HCT116 (cell line): ENCODE results near the gene COL9A2. TPM values are rescaled to one million over a fixed set of nuclear protein-coding genes. Genes with fewer than 3 reads are reported as not detected.
A peak's percentile ranks its signal among the peaks of the same experiment; 100 is the strongest.

Experiments used
- ATAC-seq: fragments of 200-7000 bp; cut with Tn5 transposase; 2 replicates; pipeline ENCODE4 v1.9.1; 2020; ENCODE audit warnings: mild to moderate bottlenecking, moderate library complexity
- BruUV-seq: library from RNA; stranded (reverse); fragments of 400-500 nt; replicated peaks from 2 replicates; lab custom pipeline; 2021; lab: Mats Ljungman, UMichigan
- CTCF ChIA-PET: fragments of 300-600 bp; sonication (Branson Sonifier 250); formaldehyde crosslinking; loops from one replicate; lab custom pipeline; 2021; ENCODE audit warnings: antibody characterized with exemption; lab: Charles Lee
- POLR2A ChIA-PET: fragments of 300-600, 350-600 bp; sonication (Branson Sonifier 250); formaldehyde crosslinking; loops from one replicate; lab custom pipeline; 2021; ENCODE audit warnings: antibody characterized with exemption; lab: Charles Lee
- RAD21 ChIA-PET, 2 experiments: fragments of 300-600 bp; sonication (Branson Sonifier 250); formaldehyde crosslinking; loops; one replicate each; lab custom pipeline; 2023; ENCODE audit warnings: low total read pairs in 2 of 2; ENCODE audit not compliant: uncharacterized antibody in 2 of 2, unreplicated experiment in 2 of 2, low non-redundant PET in 1 of 2; lab: Charles Lee
- DNase-seq: peaks from one replicate; pipeline ENCODE4 v3.0.0-alpha.2; 2010; ENCODE audit warnings: low read depth, low spot score
- H2AFZ ChIP-seq: fragments of 200-600 bp; shearing (Covaris generic), sonication (generic); 2 replicates; pipeline ENCODE4 v1.6.1; 2017; ENCODE audit warnings: low read depth, mixed run types, mixed read lengths, antibody characterized with exemption, low read length; ENCODE audit not compliant: poor library complexity, severe bottlenecking
- H3K27ac ChIP-seq: 2 replicates; pipeline ENCODE4 v1.5.1; 2012; ENCODE audit warnings: low read depth, low read length
- H3K27me3 ChIP-seq: fragments of 200-600 bp; sonication (generic); 2 replicates; pipeline ENCODE4 v1.6.1; 2016; ENCODE audit warnings: mixed run types, low read length, mixed read lengths; ENCODE audit not compliant: insufficient read depth
- H3K36me3 ChIP-seq, 2 experiments: fragments of 200-500 bp in 1 of 2; fragments of 200-600 bp in 1 of 2; sonication (Bioruptor generic) in 1 of 2; sonication (generic) in 1 of 2; 2 replicates each; pipeline versions ENCODE4 v1.5.1 to v1.6.1; 2014 to 2016; ENCODE audit warnings: low read length in 2 of 2, inconsistent platforms in 1 of 2, mixed read lengths in 1 of 2, mixed run types in 1 of 2; ENCODE audit not compliant: insufficient read depth in 2 of 2, control insufficient read depth in 1 of 2
- H3K4me1 ChIP-seq, 2 experiments: fragments of 200-600 bp in 1 of 2; sonication (generic) in 1 of 2; 2 replicates each; pipeline versions ENCODE4 v1.5.1 to v1.6.1; 2012 to 2017; ENCODE audit warnings: low read length in 2 of 2, inconsistent platforms in 1 of 2, mild to moderate bottlenecking in 1 of 2, mixed read lengths in 1 of 2, mixed run types in 1 of 2, moderate library complexity in 1 of 2; ENCODE audit not compliant: insufficient read depth in 2 of 2, control insufficient read depth in 1 of 2
- H3K4me2 ChIP-seq: fragments of 200-600 bp; sonication (generic); 2 replicates; pipeline ENCODE4 v1.6.1; 2017; ENCODE audit warnings: mixed run types, low read length, mixed read lengths
- H3K4me3 ChIP-seq, 2 experiments: fragments of 200-600 bp in 1 of 2; sonication (generic) in 1 of 2; replicated peaks in 1 of 2; 2 replicates each; pipeline ENCODE4 v1.5.1; 2011 to 2016; ENCODE audit warnings: low read length in 2 of 2, control low read depth in 1 of 2, low read depth in 1 of 2, mild to moderate bottlenecking in 1 of 2, mixed read lengths in 1 of 2, mixed run types in 1 of 2
- H3K79me2 ChIP-seq: fragments of 200-600 bp; sonication (generic); 2 replicates; pipeline ENCODE4 v1.6.1; 2017; ENCODE audit warnings: mild to moderate bottlenecking, mixed run types, low read length, moderate library complexity, mixed read lengths; ENCODE audit not compliant: insufficient read depth
- H3K9ac ChIP-seq: fragments of 200-600 bp; sonication (generic); 2 replicates; pipeline ENCODE4 v1.6.1; 2016; ENCODE audit warnings: low read length, mixed read lengths
- H3K9me2 ChIP-seq: fragments of 200-600 bp; sonication (generic), shearing (Covaris generic); 2 replicates; pipeline ENCODE4 v1.6.1; 2017; ENCODE audit warnings: mixed run types, mild to moderate bottlenecking, moderate library complexity; ENCODE audit not compliant: insufficient read depth
- H3K9me3 ChIP-seq, 2 experiments: fragments of 200-500 bp in 1 of 2; fragments of 200-600 bp in 1 of 2; sonication (Bioruptor generic) in 1 of 2; sonication (generic) in 1 of 2; 2 replicates each; pipeline ENCODE4 v1.6.1; 2014 to 2017; ENCODE audit warnings: low read length in 2 of 2, mixed read lengths in 2 of 2, inconsistent platforms in 1 of 2, low read depth in 1 of 2, mild to moderate bottlenecking in 1 of 2, mixed run types in 1 of 2, moderate library complexity in 1 of 2; ENCODE audit not compliant: control insufficient read depth in 1 of 2, insufficient read depth in 1 of 2
- H4K20me1 ChIP-seq: fragments of 200-600 bp; sonication (generic), shearing (Covaris generic); 2 replicates; pipeline ENCODE4 v1.6.1; 2017; ENCODE audit warnings: mixed run types, mild to moderate bottlenecking, moderate library complexity; ENCODE audit not compliant: insufficient read depth
- CBX3 ChIP-seq: IDR thresholded peaks from 2 replicates; pipeline ENCODE4 v1.6.1; 2012; ENCODE audit warnings: low read depth
- CEBPB ChIP-seq: IDR thresholded peaks from 2 replicates; pipeline ENCODE4 v1.6.1; 2012; ENCODE audit warnings: low read depth
- EGR1 ChIP-seq: IDR thresholded peaks from 2 replicates; pipeline ENCODE4 v1.6.1; 2012; ENCODE audit warnings: low read depth
- ELF1 ChIP-seq: IDR thresholded peaks from 2 replicates; pipeline ENCODE4 v1.6.1; 2012; ENCODE audit warnings: low read depth, borderline replicate concordance
- FOSL1 ChIP-seq: IDR thresholded peaks from 2 replicates; pipeline ENCODE4 v1.6.1; 2012; ENCODE audit warnings: low read depth
- JUND ChIP-seq: IDR thresholded peaks from 2 replicates; pipeline ENCODE4 v1.6.1; 2012
- POLR2AphosphoS5 ChIP-seq: IDR thresholded peaks from 2 replicates; pipeline ENCODE4 v1.6.1; 2011; ENCODE audit warnings: mild to moderate bottlenecking, low read depth, low read length, moderate library complexity
- RAD21 ChIP-seq: IDR thresholded peaks from 2 replicates; pipeline ENCODE4 v1.6.1; 2012; ENCODE audit warnings: low read depth, mild to moderate bottlenecking
- SIN3A ChIP-seq: IDR thresholded peaks from 2 replicates; pipeline ENCODE4 v1.6.1; 2012; ENCODE audit warnings: low read depth
- SRF ChIP-seq: IDR thresholded peaks from 2 replicates; pipeline ENCODE4 v1.6.1; 2012; ENCODE audit warnings: low read depth
- TCF7L2 ChIP-seq: IDR thresholded peaks from 2 replicates; pipeline ENCODE4 v1.7.0; 2011; ENCODE audit warnings: borderline replicate concordance, inconsistent platforms; ENCODE audit not compliant: insufficient read depth, insufficient read length; ENCODE audit errors: extremely low read depth
- YY1 ChIP-seq: IDR thresholded peaks from 2 replicates; pipeline ENCODE4 v1.6.1; 2011; ENCODE audit warnings: low read length, low read depth, moderate library complexity, mild to moderate bottlenecking; ENCODE audit not compliant: insufficient replicate concordance; ENCODE audit errors: extremely low read depth
- ZFX ChIP-seq: fragments of 450-650 bp; IDR thresholded peaks from 2 replicates; pipeline ENCODE4 v1.6.1; 2017
- ZNF274 ChIP-seq: fragments of 200-500 bp; sonication (Bioruptor generic); IDR thresholded peaks from 2 replicates; pipeline ENCODE4 v1.6.1; 2014; ENCODE audit warnings: mild to moderate bottlenecking, low read depth, low read length, inconsistent platforms
- intact Hi-C: fragments of 100-400 bp; cut with micrococcal nuclease; formaldehyde crosslinking; loops from 2 replicates; pipeline ENCODE4 v1.10.0; 2022
- total RNA-seq: library from RNA; stranded (reverse); gene quantifications from one replicate; pipeline ENCODE4 v1.2.1, GENCODE V29; 2021; ENCODE audit not compliant: unreplicated experiment
- TF ChIP-seq, protein P1 (sequence below): IDR thresholded peaks from 2 replicates; pipeline ENCODE4 v1.6.1; 2011; ENCODE audit warnings: mild to moderate bottlenecking, low read length, moderate library complexity; ENCODE audit not compliant: insufficient replicate concordance; ENCODE audit errors: extremely low read depth
- TF ChIP-seq, protein P2 (sequence below): IDR thresholded peaks from 2 replicates; pipeline ENCODE4 v1.6.1; 2012
- TF ChIP-seq, protein P3 (sequence below): IDR thresholded peaks from 2 replicates; pipeline ENCODE4 v1.6.1; 2012
- TF ChIP-seq, protein P4 (sequence below), 3 experiments: fragments of 200-600 bp in 1 of 3; sonication (generic) in 1 of 3; IDR thresholded peaks in 2 of 3; conservative IDR thresholded peaks in 1 of 3; 2 replicates each; pipeline ENCODE4 v1.5.1; 2012 to 2017; ENCODE audit warnings: low read depth in 2 of 3, low read length in 2 of 3, antibody characterized with exemption in 1 of 3, borderline replicate concordance in 1 of 3, control low read depth in 1 of 3, mild to moderate bottlenecking in 1 of 3, mixed read lengths in 1 of 3, mixed run types in 1 of 3, moderate library complexity in 1 of 3; ENCODE audit not compliant: insufficient read depth in 1 of 3
- TF ChIP-seq, protein P5 (sequence below): IDR thresholded peaks from 2 replicates; pipeline ENCODE4 v1.6.1; 2012; ENCODE audit warnings: low read depth

The COL9A2 gene
- total RNA-seq, 1 experiment from 2014 or later, result 2.4 TPM

DNA sequence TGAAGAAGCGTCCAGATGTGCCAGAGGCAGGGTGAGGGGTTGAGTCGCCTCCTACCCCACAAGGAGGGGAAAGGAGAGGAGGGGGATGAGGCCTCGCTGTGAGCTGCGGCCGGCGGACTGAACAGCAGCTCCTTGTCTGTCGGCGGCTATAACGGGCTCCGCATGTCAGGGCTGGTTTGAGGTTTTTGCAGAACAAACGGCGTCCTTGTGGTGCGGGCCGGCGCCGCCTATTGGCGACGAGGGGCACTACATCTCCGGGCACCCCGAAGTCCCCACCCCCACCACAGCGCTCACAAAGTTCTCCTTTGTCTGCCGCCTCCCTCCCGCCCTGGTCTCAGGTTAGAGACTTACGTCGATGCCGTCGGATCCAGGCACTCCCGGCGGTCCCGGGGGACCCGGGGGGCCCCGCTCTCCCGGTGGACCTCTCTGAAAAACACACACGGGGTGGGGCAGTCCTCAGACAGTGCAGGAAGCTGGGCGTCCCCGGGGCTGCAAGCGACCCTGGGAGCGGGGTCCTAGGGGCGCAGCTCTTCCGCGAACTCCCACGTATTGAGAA lies 1.8 kb downstream of the COL9A2 start:
- ATAC-seq, result peak; percentile 75
- CTCF ChIA-PET, result interaction anchor here (0.6 to 2.8 kb wide), 20 partner anchors 9 to 405 kb away, joined by 3 to 23 read pairs (median 3); partner anchors contain the start of gene ZMPSTE24

More for the DNA sequence above, 1.8 kb downstream of the COL9A2 start:
- POLR2A ChIA-PET, result interaction anchor here (0.8 to 1.4 kb wide), 2 partner anchors 10 kb away, joined by 3 read pairs; no protein-coding TSS in a partner anchor
- peak overlapping the region; percentile 94 for H2AFZ ChIP-seq
- no peak; the same call in 1 of the 2 replicates for TF ChIP-seq CBX3
- TF ChIP-seq SRF, result no peak
- TF ChIP-seq EGR1, result no peak
- TF ChIP-seq JUND, result no peak
- TF ChIP-seq ELF1, result no peak
- no peak for TF ChIP-seq ZFX
- TF ChIP-seq, protein P1, sequence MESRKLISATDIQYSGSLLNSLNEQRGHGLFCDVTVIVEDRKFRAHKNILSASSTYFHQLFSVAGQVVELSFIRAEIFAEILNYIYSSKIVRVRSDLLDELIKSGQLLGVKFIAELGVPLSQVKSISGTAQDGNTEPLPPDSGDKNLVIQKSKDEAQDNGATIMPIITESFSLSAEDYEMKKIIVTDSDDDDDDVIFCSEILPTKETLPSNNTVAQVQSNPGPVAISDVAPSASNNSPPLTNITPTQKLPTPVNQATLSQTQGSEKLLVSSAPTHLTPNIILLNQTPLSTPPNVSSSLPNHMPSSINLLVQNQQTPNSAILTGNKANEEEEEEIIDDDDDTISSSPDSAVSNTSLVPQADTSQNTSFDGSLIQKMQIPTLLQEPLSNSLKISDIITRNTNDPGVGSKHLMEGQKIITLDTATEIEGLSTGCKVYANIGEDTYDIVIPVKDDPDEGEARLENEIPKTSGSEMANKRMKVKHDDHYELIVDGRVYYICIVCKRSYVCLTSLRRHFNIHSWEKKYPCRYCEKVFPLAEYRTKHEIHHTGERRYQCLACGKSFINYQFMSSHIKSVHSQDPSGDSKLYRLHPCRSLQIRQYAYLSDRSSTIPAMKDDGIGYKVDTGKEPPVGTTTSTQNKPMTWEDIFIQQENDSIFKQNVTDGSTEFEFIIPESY, result peak; percentile 14
- TF ChIP-seq ZNF274, result no peak
- peak; percentile 66 for TF ChIP-seq TCF7L2
- no peak for TF ChIP-seq CEBPB
- no peak for TF ChIP-seq SIN3A
- TF ChIP-seq, protein P2, sequence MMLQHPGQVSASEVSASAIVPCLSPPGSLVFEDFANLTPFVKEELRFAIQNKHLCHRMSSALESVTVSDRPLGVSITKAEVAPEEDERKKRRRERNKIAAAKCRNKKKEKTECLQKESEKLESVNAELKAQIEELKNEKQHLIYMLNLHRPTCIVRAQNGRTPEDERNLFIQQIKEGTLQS, result no peak
- TF ChIP-seq, protein P3, sequence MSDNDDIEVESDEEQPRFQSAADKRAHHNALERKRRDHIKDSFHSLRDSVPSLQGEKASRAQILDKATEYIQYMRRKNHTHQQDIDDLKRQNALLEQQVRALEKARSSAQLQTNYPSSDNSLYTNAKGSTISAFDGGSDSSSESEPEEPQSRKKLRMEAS, result peak; percentile 70
- peak; percentile 36 for TF ChIP-seq POLR2AphosphoS5
- TF ChIP-seq YY1, result peak; percentile 45
- TF ChIP-seq RAD21, result peak; percentile 75
- TF ChIP-seq, protein P4, sequence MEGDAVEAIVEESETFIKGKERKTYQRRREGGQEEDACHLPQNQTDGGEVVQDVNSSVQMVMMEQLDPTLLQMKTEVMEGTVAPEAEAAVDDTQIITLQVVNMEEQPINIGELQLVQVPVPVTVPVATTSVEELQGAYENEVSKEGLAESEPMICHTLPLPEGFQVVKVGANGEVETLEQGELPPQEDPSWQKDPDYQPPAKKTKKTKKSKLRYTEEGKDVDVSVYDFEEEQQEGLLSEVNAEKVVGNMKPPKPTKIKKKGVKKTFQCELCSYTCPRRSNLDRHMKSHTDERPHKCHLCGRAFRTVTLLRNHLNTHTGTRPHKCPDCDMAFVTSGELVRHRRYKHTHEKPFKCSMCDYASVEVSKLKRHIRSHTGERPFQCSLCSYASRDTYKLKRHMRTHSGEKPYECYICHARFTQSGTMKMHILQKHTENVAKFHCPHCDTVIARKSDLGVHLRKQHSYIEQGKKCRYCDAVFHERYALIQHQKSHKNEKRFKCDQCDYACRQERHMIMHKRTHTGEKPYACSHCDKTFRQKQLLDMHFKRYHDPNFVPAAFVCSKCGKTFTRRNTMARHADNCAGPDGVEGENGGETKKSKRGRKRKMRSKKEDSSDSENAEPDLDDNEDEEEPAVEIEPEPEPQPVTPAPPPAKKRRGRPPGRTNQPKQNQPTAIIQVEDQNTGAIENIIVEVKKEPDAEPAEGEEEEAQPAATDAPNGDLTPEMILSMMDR (IDR thresholded peaks at IDR 0.05 in 2 of 3, conservative IDR thresholded peaks at IDR 0.05 in 1 of 3; ENCODE audit: borderline replicate concordance in 1 of 3, insufficient read depth in 1 of 3, low read depth in 2 of 3, low read length in 2 of 3), result peak; percentile 68 to 93 (median 80); a peak in 5 of 6 replicates
- TF ChIP-seq, protein P5, sequence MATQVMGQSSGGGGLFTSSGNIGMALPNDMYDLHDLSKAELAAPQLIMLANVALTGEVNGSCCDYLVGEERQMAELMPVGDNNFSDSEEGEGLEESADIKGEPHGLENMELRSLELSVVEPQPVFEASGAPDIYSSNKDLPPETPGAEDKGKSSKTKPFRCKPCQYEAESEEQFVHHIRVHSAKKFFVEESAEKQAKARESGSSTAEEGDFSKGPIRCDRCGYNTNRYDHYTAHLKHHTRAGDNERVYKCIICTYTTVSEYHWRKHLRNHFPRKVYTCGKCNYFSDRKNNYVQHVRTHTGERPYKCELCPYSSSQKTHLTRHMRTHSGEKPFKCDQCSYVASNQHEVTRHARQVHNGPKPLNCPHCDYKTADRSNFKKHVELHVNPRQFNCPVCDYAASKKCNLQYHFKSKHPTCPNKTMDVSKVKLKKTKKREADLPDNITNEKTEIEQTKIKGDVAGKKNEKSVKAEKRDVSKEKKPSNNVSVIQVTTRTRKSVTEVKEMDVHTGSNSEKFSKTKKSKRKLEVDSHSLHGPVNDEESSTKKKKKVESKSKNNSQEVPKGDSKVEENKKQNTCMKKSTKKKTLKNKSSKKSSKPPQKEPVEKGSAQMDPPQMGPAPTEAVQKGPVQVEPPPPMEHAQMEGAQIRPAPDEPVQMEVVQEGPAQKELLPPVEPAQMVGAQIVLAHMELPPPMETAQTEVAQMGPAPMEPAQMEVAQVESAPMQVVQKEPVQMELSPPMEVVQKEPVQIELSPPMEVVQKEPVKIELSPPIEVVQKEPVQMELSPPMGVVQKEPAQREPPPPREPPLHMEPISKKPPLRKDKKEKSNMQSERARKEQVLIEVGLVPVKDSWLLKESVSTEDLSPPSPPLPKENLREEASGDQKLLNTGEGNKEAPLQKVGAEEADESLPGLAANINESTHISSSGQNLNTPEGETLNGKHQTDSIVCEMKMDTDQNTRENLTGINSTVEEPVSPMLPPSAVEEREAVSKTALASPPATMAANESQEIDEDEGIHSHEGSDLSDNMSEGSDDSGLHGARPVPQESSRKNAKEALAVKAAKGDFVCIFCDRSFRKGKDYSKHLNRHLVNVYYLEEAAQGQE, result no peak
- no peak for TF ChIP-seq FOSL1
- no peaks in the 10 kb centered on the region for H3K79me2 ChIP-seq
- H3K9me3 ChIP-seq, result no peaks in the 10 kb centered on the region
- H3K27ac ChIP-seq, result peak overlapping the region; percentile 35; the same call in 1 of the 2 replicates
- H3K4me1 ChIP-seq, result peaks cover 6 to 36% of the 10 kb centered on the region in 2 experiments; a peak in 3 of 4 replicates
- H4K20me1 ChIP-seq, result no peaks in the 10 kb centered on the region
- no TSS peak for BruUV-seq
- intact Hi-C loops, result loop anchor here (5.0 kb wide), 2 partner anchors 163 to 238 kb away; no protein-coding TSS in a partner anchor
- DNase-seq, result peak; percentile 73
- no peaks in the 10 kb centered on the region for H3K9me2 ChIP-seq
- peak overlapping the region; percentile 47 to 54 for H3K4me3 ChIP-seq
- H3K27me3 ChIP-seq, result no peaks in the 10 kb centered on the region
- peak overlapping the region; percentile 75 for H3K4me2 ChIP-seq
- no peaks in the 10 kb centered on the region for H3K36me3 ChIP-seq
- peak overlapping the region; percentile 52 for H3K9ac ChIP-seq
- RAD21 ChIA-PET, result interaction anchor here in 1 of 2 experiments (0.8 to 1.1 kb wide), 2 partner anchors 23 to 171 kb away, joined by 3 read pairs; no protein-coding TSS in a partner anchor
